HG02763 (cell line): ENCODE results near the gene NSG1.
"Not testable (repeated sequence)": the region's sequence is repeated elsewhere in the genome, so short reads cannot be mapped to it uniquely, and the experiment has no call there.

Source experiments
- ATAC-seq: cut with Tn5 transposase; IDR thresholded peaks from one replicate; pipeline ENCODE4 v1.9.1; 2021; ENCODE audit warnings: mild to moderate bottlenecking, moderate library complexity; ENCODE audit not compliant: unreplicated experiment

NSG1 gene

GRCh38 chr4:4461850-4462249 lies 74.9 kb downstream of the NSG1 start:
- ATAC-seq, result no peak

- ATAC-seq, result no peak
Measured at GRCh38 chr4:4462970-4463369, 76.1 kb downstream of the NSG1 start.

- not testable (repeated sequence) for ATAC-seq
Measured at GRCh38 chr4:4465238-4465637, 78.3 kb downstream of the NSG1 start.
